HepG2 (cell line): ENCODE results near the gene GINS2. TPM values are rescaled to one million over a fixed set of nuclear protein-coding genes. Genes with fewer than 3 reads are reported as not detected.

Experiments
- CENPX ChIP-seq: sonication (generic); formaldehyde crosslinking; IDR thresholded peaks from 2 replicates; pipeline ENCODE4 v1.9.0; 2021; ENCODE audit warnings: mild to moderate bottlenecking, missing genetic modification reagents, moderate library complexity
- CREB1 ChIP-seq, 2 experiments: fragments of 450-650 bp in 1 of 2; IDR thresholded peaks; 2 replicates each; pipeline ENCODE4 v1.6.1; 2016 to 2017; ENCODE audit warnings: control low read depth in 1 of 2, mild to moderate bottlenecking in 1 of 2, missing compliant biosample characterization in 1 of 2, missing genetic modification characterization in 1 of 2
- ETV5 ChIP-seq: IDR thresholded peaks from 2 replicates; pipeline ENCODE4 v1.6.1; 2018; ENCODE audit warnings: missing biosample characterization, missing genetic modification reagents, inconsistent platforms, borderline replicate concordance
- HMG20A ChIP-seq: IDR thresholded peaks from 2 replicates; pipeline ENCODE4 v1.6.1; 2016; ENCODE audit warnings: borderline replicate concordance
- HOXA3 ChIP-seq: sonication (generic); formaldehyde crosslinking; IDR thresholded peaks from 2 replicates; pipeline ENCODE4 v1.5.0; 2020; ENCODE audit warnings: missing genetic modification reagents
- PAWR ChIP-seq: sonication (generic); formaldehyde crosslinking; IDR thresholded peaks from 2 replicates; pipeline ENCODE4 v1.4.0; 2020; ENCODE audit warnings: missing genetic modification reagents, mild to moderate bottlenecking, borderline replicate concordance
- POLR2AphosphoS5 ChIP-seq: IDR thresholded peaks from 2 replicates; pipeline ENCODE4 v1.6.1; 2012; ENCODE audit warnings: low read depth, low read length
- RCOR2 ChIP-seq: IDR thresholded peaks from 2 replicates; pipeline ENCODE4 v1.6.1; 2016; ENCODE audit warnings: missing biosample characterization, missing genetic modification reagents
- SAFB2 ChIP-seq: sonication (generic); formaldehyde crosslinking; IDR thresholded peaks from 2 replicates; pipeline ENCODE4 v1.5.1; 2020; ENCODE audit warnings: missing genetic modification reagents, low read depth, mild to moderate bottlenecking, borderline replicate concordance
- SOX13 ChIP-seq, 3 experiments: fragments of 450-650 bp in 1 of 3; sonication (generic) in 1 of 3; formaldehyde crosslinking in 1 of 3; IDR thresholded peaks in 2 of 3; conservative IDR thresholded peaks in 1 of 3; 2 replicates each; pipeline versions ENCODE4 v1.5.0 to v1.6.1; 2016 to 2020; ENCODE audit warnings: antibody characterized with exemption in 1 of 3, mild to moderate bottlenecking in 1 of 3, missing compliant biosample characterization in 1 of 3, missing genetic modification reagents in 1 of 3, moderate library complexity in 1 of 3
- TBP ChIP-seq: sonication (generic); formaldehyde crosslinking; IDR thresholded peaks from 2 replicates; pipeline ENCODE4 v1.5.0; 2020; ENCODE audit warnings: missing genetic modification reagents
- ZBTB8A ChIP-seq: sonication (generic); formaldehyde crosslinking; IDR thresholded peaks from 2 replicates; pipeline ENCODE4 v1.4.0; 2020; ENCODE audit warnings: mild to moderate bottlenecking, low read depth, missing genetic modification reagents, borderline replicate concordance
- ZNF24 ChIP-seq: fragments of 450-650 bp; IDR thresholded peaks from 2 replicates; pipeline ENCODE4 v1.6.1; 2017; ENCODE audit warnings: antibody characterized with exemption, mild to moderate bottlenecking
- ZNF543 ChIP-seq: sonication (generic); formaldehyde crosslinking; IDR thresholded peaks from 2 replicates; pipeline ENCODE4 v1.4.0; 2020; ENCODE audit warnings: mild to moderate bottlenecking, missing genetic modification reagents
- ZNF652 ChIP-seq: IDR thresholded peaks from 2 replicates; pipeline ENCODE4 v1.6.1; 2016; ENCODE audit warnings: low read depth, borderline replicate concordance
- ZNF670 ChIP-seq: sonication (generic); formaldehyde crosslinking; IDR thresholded peaks from 2 replicates; pipeline ENCODE4 v1.8.0; 2022; ENCODE audit warnings: mild to moderate bottlenecking, missing genetic modification reagents, borderline replicate concordance
- ZNF709 ChIP-seq: sonication (generic); formaldehyde crosslinking; IDR thresholded peaks from 2 replicates; pipeline ENCODE4 v1.5.0; 2020; ENCODE audit warnings: mild to moderate bottlenecking, missing genetic modification reagents
- ZNF75D ChIP-seq: sonication (generic); formaldehyde crosslinking; IDR thresholded peaks from 2 replicates; pipeline ENCODE4 v1.8.1; 2023; ENCODE audit warnings: missing genetic modification reagents, mild to moderate bottlenecking, borderline replicate concordance
- ZNF761 ChIP-seq: sonication (generic); formaldehyde crosslinking; conservative IDR thresholded peaks from 2 replicates; pipeline ENCODE4 v1.4.0; 2020; ENCODE audit warnings: mild to moderate bottlenecking, missing genetic modification reagents
- ZNF850 ChIP-seq: sonication (generic); formaldehyde crosslinking; conservative IDR thresholded peaks from 2 replicates; pipeline ENCODE4 v1.9.0; 2021; ENCODE audit warnings: mild to moderate bottlenecking, missing genetic modification reagents
- polyA plus RNA-seq, 8 experiments: library from polyadenylated mRNA; depleted of rRNA in 3 of 8; stranded (reverse) in 7 of 8; unstranded in 1 of 8; fragments of >200 nt; fragmentation: Illumina TruSeq in 4 of 8; extraction: Trizol in 4 of 8; gene quantifications; 2 replicates each; pipeline versions ENCODE4 v1.2.1 to v1.2.3, GENCODE V29; 2011 to 2016; ENCODE audit warnings: low read depth in 4 of 8, missing spikeins in 1 of 8, mixed read lengths in 1 of 8; ENCODE audit not compliant: insufficient read depth in 1 of 8
- total RNA-seq, 5 experiments: library from RNA; depleted of rRNA; stranded (reverse); fragments of >200 nt; fragmentation: Illumina TruSeq; extraction: Trizol; gene quantifications; 2 replicates each; pipeline ENCODE4 v1.2.3, GENCODE V29; 2016; ENCODE audit warnings: low read depth in 1 of 5
- TF ChIP-seq, protein P1 (sequence below): sonication (generic); formaldehyde crosslinking; IDR thresholded peaks from 2 replicates; pipeline ENCODE4 v1.5.0; 2020; ENCODE audit warnings: mild to moderate bottlenecking, missing genetic modification reagents
- TF ChIP-seq, protein P2 (sequence below): sonication (generic); formaldehyde crosslinking; IDR thresholded peaks from 2 replicates; pipeline ENCODE4 v1.4.0; 2020; ENCODE audit warnings: mild to moderate bottlenecking, missing genetic modification reagents
- TF ChIP-seq, protein P3 (sequence below): fragments of 450-650 bp; IDR thresholded peaks from 2 replicates; pipeline ENCODE4 v1.6.1; 2016
- TF ChIP-seq, protein P4 (sequence below): sonication (generic); formaldehyde crosslinking; IDR thresholded peaks from 2 replicates; pipeline ENCODE4 v1.4.0; 2020; ENCODE audit warnings: mild to moderate bottlenecking, missing genetic modification reagents

The GINS2 gene
- total and polyA plus RNA-seq, 2 of the 13 experiments (the other 11 are each of a cell fraction or from before 2014, with no cell fraction given), result 10.6 to 48.3 TPM

DNA sequence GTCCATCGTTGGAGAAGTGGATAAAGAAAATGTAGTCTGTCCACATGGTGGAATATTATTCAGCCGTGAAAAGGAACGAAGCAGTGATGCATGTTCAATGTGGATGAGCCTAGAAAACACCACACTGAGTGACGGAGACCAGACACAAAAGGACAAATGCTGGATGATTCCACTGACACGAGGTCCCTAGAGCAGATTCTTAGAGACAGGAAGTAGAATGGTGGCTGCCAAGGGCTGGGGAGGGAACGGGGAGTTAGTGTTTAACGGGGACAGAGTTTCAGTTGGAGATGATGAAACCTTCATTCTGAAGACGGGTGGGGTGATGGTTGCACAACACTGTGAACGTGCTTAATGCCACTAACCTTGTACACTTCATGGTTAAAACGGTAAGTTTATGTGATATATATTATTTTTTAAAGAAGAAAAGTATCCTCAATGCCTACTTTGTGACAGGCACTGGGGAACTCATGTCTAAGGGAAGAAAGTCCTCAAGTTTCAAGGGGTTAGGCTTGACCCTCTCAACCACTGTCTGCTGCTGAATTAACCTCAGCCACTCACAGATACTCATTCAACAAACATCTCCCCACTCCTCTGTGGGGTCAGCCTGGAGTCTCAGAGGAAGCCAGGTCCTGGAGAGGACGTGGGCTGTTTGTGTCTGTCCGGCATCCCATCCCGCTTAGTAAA, 44.5 kb upstream of the GINS2 start (continued):
- TF ChIP-seq, protein P1, sequence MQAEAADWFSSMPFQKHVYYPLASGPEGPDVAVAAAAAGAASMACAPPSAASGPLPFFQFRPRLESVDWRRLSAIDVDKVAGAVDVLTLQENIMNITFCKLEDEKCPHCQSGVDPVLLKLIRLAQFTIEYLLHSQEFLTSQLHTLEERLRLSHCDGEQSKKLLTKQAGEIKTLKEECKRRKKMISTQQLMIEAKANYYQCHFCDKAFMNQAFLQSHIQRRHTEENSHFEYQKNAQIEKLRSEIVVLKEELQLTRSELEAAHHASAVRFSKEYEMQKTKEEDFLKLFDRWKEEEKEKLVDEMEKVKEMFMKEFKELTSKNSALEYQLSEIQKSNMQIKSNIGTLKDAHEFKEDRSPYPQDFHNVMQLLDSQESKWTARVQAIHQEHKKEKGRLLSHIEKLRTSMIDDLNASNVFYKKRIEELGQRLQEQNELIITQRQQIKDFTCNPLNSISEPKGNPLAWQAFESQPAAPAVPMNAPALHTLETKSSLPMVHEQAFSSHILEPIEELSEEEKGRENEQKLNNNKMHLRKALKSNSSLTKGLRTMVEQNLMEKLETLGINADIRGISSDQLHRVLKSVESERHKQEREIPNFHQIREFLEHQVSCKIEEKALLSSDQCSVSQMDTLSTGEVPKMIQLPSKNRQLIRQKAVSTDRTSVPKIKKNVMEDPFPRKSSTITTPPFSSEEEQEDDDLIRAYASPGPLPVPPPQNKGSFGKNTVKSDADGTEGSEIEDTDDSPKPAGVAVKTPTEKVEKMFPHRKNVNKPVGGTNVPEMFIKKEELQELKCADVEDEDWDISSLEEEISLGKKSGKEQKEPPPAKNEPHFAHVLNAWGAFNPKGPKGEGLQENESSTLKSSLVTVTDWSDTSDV (CRISPR knock-in tag), result no peak
- TF ChIP-seq ZNF75D, result no peak
- no peak for TF ChIP-seq ZNF24
- TF ChIP-seq SAFB2 (CRISPR knock-in tag), result no peak
- no peak for TF ChIP-seq ZNF543
- TF ChIP-seq, protein P2, sequence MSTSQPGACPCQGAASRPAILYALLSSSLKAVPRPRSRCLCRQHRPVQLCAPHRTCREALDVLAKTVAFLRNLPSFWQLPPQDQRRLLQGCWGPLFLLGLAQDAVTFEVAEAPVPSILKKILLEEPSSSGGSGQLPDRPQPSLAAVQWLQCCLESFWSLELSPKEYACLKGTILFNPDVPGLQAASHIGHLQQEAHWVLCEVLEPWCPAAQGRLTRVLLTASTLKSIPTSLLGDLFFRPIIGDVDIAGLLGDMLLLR (CRISPR knock-in tag), result no peak
- peak; percentile 68 for TF ChIP-seq ETV5 (CRISPR knock-in tag)
- TF ChIP-seq SOX13 (IDR thresholded peaks at IDR 0.05), result no peak
- 0 out of 4 replicates have a peak, but pooled peaks of 1 of the 2 experiments have one; percentile 5 for TF ChIP-seq SOX13 (CRISPR knock-in tag; conservative IDR thresholded peaks at IDR 0.05 in 1 of 2, IDR thresholded peaks at IDR 0.05 in 1 of 2)
- TF ChIP-seq ZNF652, result 0 out of 2 replicates have a peak, but pooled peaks have one; percentile 45
- TF ChIP-seq ZNF850 (CRISPR knock-in tag), result no peak
- TF ChIP-seq TBP (CRISPR knock-in tag), result no peak
- no peak for TF ChIP-seq ZBTB8A (CRISPR knock-in tag)
- TF ChIP-seq CENPX, result no peak
- no peak for TF ChIP-seq HMG20A (CRISPR knock-in tag)
- no peak for TF ChIP-seq ZNF670
- TF ChIP-seq ZNF709 (CRISPR knock-in tag), result no peak
- no peak for TF ChIP-seq PAWR
- TF ChIP-seq CREB1 (IDR thresholded peaks at IDR 0.05), result no peak
- TF ChIP-seq CREB1 (CRISPR knock-in tag; IDR thresholded peaks at IDR 0.05), result peak; percentile 61; the same call in 1 of the 2 replicates
- TF ChIP-seq RCOR2 (CRISPR knock-in tag), result 0 out of 2 replicates have a peak, but pooled peaks have one; percentile 66
- peak; percentile 37; the same call in 1 of the 2 replicates for TF ChIP-seq HOXA3
- no peak for TF ChIP-seq POLR2AphosphoS5
- TF ChIP-seq, protein P3, sequence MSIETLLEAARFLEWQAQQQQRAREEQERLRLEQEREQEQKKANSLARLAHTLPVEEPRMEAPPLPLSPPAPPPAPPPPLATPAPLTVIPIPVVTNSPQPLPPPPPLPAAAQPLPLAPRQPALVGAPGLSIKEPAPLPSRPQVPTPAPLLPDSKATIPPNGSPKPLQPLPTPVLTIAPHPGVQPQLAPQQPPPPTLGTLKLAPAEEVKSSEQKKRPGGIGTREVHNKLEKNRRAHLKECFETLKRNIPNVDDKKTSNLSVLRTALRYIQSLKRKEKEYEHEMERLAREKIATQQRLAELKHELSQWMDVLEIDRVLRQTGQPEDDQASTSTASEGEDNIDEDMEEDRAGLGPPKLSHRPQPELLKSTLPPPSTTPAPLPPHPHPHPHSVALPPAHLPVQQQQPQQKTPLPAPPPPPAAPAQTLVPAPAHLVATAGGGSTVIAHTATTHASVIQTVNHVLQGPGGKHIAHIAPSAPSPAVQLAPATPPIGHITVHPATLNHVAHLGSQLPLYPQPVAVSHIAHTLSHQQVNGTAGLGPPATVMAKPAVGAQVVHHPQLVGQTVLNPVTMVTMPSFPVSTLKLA, result no peak
- no peak for TF ChIP-seq ZNF761 (CRISPR knock-in tag)
- TF ChIP-seq, protein P4, sequence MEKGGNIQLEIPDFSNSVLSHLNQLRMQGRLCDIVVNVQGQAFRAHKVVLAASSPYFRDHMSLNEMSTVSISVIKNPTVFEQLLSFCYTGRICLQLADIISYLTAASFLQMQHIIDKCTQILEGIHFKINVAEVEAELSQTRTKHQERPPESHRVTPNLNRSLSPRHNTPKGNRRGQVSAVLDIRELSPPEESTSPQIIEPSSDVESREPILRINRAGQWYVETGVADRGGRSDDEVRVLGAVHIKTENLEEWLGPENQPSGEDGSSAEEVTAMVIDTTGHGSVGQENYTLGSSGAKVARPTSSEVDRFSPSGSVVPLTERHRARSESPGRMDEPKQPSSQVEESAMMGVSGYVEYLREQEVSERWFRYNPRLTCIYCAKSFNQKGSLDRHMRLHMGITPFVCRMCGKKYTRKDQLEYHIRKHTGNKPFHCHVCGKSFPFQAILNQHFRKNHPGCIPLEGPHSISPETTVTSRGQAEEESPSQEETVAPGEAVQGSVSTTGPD (CRISPR knock-in tag), result no peak
